GM12892 (cell line): ENCODE measurements around the gene MGMT.

Experiments
- DNase-seq: peaks from one replicate; pipeline ENCODE4 v3.0.0; 2011; ENCODE audit not compliant: insufficient read length
- FAIRE-seq: peaks from 2 replicates; lab custom pipeline; 2011; peaks lifted over from hg19 to GRCh38; lab: Jason Lieb, UNC
- POLR2A ChIP-seq: IDR thresholded peaks from 2 replicates; pipeline ENCODE4 v1.6.1; 2011; ENCODE audit warnings: low read depth, low read length, control low read depth
- POLR2AphosphoS5 ChIP-seq: IDR thresholded peaks from 2 replicates; pipeline ENCODE4 v1.6.1; 2011; ENCODE audit warnings: low read depth, low read length, control low read depth
- TAF1 ChIP-seq: IDR thresholded peaks from 2 replicates; pipeline ENCODE4 v1.6.1; 2011; ENCODE audit warnings: low read depth, mild to moderate bottlenecking, control low read depth, low read length, borderline replicate concordance

MGMT gene

DNA sequence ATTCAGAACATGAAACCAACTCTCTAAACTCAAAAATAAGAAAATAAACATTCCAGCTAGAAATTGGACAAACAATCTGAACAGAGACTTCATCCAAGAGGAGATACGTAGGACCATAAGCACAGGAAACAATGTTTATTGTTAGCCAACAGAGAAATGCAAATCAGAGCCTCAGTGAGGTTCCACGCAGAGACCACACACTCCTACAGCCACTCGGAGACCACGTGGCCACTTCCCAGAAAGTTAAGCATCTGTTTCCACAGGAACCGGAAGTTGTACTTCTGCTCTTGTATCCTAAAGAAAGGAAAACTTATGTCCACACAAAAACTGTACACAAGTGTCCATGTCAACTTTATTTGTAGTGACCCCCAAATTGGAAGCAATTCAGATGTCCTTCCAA, 214.8 kb downstream of the MGMT start:
- FAIRE-seq (no peak), DNase-seq (no peak)
- TF ChIP-seq POLR2AphosphoS5 (no peak), TAF1 (no peak), POLR2A (no peak)

DNA sequence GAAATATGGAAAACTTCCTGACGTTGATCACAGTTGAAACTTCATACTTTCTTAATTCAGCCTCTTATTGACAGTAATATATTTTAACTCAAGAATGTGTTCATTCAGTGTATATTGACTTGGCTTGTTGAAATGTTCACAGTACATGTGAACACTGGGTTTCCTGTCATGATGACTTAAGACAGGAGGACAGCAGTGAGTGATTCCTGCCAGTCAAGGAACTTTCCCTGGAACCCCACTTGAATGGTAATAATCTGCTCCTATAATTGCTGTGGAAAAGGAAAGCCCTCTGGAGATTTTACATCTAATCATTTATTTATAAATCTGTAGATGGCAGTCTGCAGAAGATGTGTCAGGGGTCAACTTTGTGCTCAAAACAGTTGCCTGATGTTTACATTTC, 216.5 kb downstream of the MGMT start:
- FAIRE-seq (no peak), DNase-seq (no peak)
- TF ChIP-seq TAF1: no peak
- no peak for TF ChIP-seq POLR2AphosphoS5
- TF ChIP-seq POLR2A: no peak

DNA sequence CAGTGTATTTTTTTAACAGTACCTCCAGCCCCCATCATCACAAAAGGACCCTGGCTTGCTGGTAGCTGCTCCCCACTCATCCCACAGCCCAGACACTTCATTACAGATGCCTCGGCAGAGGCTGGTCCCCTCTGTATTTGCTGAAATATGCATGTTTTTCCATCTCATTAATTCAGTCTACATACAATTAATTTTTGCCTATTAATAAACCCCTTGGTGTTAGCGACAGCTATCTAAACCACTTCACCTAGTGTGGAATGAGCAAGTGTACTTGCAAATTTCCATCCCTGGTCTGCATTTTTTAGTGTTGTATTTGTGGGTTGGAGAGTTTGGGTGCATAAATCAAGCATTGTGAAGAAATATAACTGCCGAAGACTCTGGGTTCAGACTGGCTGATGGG, 216.9 kb downstream of the MGMT start:
- DNase-seq (no peak), FAIRE-seq (no peak)
- TF ChIP-seq TAF1 (no peak), POLR2AphosphoS5 (no peak), POLR2A (no peak)

DNA sequence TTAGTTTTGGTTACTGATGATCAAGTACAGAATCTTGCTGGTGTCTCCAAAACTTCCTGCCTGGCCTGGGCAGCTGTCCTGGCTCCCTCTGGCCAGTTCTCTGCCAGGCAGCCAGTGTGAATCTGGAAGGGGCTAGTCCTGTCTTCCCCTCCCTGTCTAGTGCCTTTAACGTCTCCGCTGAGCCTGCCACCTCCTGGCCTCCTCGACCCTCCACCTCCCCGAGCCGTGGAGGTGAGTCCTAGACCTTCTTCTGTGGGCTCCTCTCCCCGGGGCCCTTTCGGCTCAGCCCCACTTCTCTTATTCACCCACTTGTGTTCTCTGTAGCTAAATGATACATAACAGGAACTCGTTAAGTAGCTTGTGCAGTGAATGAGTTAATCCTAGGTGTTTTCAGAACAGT, 218.2 kb downstream of the MGMT start:
- DNase-seq (no peak), FAIRE-seq (no peak)
- TF ChIP-seq POLR2A: no peak
- no peak for TF ChIP-seq POLR2AphosphoS5
- no peak for TF ChIP-seq TAF1

DNA sequence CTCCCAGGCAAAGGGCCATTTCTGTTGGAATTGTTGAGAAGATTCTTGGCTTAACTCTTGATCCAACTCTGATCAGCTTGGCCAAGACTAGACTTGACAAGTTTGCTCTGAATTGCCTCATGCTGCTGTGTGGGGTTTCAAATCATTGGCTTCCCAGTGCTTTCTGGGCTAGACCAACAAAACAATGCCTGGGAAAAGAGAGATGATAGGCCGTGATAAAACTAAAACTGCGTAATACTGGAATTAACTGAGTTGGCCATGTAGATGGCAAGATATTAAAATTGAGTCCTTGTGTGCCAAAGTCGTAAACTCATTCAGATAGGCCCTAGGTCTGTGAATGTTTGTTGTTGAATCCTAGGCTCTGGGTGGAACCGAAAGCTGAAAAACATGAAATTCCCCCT, 222.6 kb downstream of the MGMT start:
- FAIRE-seq: no peak
- DNase-seq: no peak
- TF ChIP-seq TAF1 (no peak), POLR2AphosphoS5 (no peak), POLR2A (no peak)

DNA sequence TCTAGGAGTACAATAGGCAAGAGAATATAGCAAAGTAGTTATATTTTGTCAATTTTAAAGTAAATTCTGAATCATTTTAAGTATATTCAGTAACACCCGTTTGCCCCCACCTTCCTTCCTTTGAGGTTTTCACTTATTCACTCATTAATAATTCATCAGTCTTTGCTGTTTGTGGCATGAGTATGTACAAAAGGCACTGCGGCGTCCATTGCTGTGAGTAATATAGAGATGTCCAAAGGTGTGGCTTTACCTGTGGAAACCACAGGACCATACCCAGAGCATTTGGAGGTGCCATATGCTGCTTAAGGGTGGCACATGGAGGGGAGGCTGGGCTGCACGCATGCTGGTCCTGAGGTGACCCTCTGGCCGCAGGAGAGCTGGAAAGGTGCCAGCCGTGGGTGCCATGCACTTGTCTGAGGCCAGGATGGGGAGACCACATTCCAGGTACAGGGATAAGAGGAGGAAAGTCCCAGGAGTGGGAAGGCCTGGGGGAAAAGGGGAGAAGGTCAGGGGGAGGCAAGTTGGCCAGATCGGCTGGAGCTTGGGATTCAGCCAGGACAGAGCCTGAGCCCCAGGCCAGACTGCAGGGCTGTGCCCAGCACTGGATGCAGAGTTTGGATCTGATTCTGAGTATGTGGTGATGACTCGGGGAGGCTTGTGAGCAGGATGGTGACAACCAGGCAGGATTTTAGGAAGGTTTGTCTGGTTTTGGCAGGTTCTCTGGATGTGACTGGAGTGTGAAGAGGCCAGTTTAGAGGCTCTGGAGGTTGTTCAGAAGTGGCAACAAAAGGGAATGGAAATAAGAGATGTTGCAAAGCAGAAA, 223.4 kb downstream of the MGMT start:
- no peak for FAIRE-seq
- no peak for DNase-seq
- TF ChIP-seq TAF1: no peak
- TF ChIP-seq POLR2AphosphoS5: no peak
- TF ChIP-seq POLR2A: no peak

DNA sequence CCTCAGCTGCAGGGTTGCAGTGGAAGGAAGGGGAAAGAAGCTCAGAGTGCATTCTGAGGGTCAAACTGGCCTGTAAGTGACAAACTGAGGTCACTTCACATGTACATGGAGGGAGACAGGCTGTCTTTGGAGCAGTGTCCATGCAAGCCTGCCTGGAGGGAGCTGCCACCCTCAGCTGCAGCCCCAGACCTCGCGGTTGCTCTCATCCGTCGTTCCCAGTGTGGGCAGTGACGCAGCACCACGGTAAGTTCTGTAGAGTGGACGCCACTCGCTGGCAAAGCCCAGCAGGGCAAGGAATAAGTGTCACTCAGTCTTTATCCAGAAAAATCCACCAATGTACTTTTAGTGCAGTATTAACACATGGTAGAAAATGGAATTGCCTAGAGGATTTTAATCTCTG, 225.7 kb downstream of the MGMT start:
- FAIRE-seq (no peak), DNase-seq (no peak)
- TF ChIP-seq POLR2A (no peak), TAF1 (no peak), POLR2AphosphoS5 (no peak)

DNA sequence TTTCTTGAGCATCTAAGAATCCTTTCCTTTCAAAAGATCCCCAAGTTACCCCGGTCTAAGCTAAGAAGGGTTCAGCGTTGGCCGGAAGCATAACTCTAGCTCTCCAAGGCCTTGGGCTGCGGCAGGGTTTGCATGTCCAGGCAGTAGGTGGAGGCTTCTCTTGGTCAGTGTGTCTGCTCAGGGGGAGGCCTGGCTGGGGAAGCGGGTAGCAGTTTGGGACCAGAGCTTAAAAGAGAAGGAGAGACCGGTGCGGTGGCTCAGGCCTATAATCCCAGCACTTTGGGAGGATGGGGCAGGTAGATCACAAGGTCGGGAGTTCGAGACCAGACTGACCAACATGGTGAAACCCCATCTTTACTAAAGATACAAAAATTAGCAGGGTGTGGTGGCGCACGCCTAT, 226.3 kb downstream of the MGMT start:
- no peak for TF ChIP-seq POLR2A
- TF ChIP-seq POLR2AphosphoS5: no peak
- no peak for TF ChIP-seq TAF1
- DNase-seq: no peak
- no peak for FAIRE-seq

DNA sequence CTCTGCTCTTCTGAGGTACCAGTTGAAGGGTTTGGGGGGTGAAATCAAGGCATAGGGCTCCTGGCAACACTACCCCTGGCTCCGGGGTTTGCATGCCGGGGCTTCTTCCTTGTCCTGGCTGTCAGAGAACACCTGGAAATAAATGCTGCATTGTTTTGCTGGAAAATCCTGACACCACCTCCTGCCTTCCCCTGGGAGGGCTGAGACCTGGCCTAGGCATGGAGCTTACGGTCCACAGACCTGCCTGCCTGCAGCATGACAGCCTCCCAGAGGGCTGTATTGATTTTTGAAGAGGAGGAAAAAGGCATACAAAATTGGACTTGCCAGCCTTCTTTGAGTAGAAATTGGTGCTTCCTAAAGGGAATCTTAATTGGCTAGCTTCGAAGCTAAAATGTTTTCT, 227.1 kb downstream of the MGMT start:
- FAIRE-seq (no peak), DNase-seq (no peak)
- TF ChIP-seq POLR2AphosphoS5: no peak
- no peak for TF ChIP-seq POLR2A
- TF ChIP-seq TAF1: no peak

DNA sequence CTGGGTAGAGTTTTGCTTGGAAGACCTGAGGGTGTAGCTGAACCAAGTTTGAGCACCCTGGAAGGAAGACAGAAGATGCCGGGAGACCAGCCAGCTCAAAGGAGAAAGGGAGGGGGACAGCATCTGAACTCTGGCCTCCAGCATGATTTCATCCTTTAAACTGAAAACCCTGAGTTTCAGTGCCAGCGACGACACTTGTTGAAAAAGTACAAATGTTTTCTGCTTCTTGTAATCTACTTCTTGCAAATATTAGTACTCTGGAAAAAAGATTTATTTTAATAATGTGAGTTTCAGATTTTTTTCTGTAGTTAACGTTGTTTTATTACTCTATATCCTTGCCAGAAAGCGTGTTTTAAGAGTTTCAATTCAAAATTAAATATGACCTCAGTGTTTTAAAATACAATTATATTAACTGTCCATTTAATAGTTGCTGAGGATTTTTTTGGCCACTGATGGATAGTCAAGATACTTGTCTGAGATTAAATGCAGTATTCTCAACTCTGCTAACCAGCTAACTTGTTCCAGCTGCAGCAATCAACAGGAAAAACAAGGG, 227.7 kb downstream of the MGMT start:
- TF ChIP-seq POLR2A (no peak), TAF1 (no peak), POLR2AphosphoS5 (no peak)
- FAIRE-seq: no peak
- no peak for DNase-seq

DNA sequence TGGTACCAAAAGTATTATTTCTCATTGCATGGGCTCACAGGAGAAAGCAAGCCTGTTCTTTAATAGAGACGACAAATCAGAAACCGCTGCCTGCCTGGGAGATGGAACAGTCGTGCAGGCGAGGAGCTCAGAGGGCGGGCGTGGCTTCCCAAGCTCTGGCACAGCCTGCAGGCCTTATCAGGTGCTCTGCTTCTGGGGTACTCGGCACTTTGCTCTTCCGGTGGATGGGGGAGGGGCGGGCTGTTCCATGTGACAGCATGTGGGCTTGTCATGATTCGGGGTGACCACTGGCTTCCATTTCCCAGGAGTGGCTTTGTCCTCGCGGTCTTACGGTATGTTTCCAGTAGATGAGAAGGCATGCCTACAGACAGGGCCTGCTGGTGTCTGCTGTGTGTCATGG, 228.6 kb downstream of the MGMT start:
- no peak for TF ChIP-seq TAF1
- DNase-seq (no peak), FAIRE-seq (no peak)

DNA sequence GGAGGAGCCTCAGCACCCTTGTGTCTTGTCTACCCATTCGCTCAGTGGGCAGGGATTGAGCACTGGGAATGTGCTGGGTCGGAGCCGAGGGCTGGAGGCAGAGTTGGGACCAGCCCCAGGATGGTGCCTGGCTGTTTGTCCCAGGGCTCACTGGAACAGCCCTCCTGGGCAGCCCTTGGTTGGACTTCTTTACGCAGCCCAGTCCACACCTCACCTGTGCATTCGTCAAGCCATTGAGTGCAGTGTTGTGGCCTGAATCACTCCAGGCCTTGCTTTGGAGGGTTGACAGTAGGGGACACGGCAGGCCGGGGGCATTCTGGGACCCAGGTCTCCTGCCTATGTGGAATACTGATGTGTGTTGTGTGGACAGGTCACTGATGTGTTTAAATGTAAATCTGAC, 229.6 kb downstream of the MGMT start:
- DNase-seq (no peak), FAIRE-seq (no peak)
- no peak for TF ChIP-seq POLR2A
- no peak for TF ChIP-seq POLR2AphosphoS5
- TF ChIP-seq TAF1: no peak
